GM19043 (cell line): ENCODE data around the gene MRPS31.
"Not testable (repeated sequence)": the region's sequence is repeated elsewhere in the genome, so short reads cannot be mapped to it uniquely, and the experiment has no call there.

ENCODE experiments used
- ATAC-seq: cut with Tn5 transposase; IDR thresholded peaks from one replicate; pipeline ENCODE4 v1.9.1; 2021; ENCODE audit warnings: low read depth; ENCODE audit not compliant: unreplicated experiment

MRPS31 gene

DNA sequence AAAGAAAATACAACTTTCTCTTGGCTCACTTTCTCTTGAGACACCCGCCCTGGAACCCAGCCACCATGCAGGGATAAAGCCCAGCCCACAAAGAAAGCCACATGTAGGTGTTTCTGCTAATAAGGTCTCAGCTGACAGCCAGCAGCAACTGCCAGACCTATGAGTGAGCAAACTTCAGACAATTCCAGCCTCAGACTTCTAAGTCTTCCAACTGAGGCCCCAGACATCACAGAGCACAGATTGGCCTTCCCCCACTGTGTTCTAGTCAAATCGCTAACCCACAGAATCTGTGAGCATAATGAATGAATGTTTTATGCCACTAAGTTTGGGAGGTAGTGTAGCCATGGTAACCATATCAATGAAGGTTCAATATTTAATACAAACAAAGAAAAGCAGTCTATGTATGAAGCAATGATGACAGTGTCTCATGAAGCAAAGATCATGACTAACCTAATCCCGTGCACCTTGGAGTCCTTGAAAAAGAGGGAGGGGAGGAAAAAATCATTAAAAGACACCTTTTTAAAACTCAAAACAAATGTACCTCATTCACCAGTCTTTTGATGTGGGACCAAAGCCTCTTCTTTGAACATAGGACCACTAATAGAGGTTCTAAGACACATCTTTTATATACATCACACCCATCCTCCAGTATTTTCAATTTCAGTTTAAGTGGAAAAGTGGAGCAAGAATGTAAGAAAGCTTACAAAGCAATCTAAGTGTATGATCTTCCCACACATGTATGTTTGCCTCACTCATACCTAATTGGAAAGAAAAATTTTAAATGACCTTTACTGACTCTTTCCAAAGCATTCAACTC lies 6.2 kb downstream of the MRPS31 start:
- no peak for ATAC-seq

DNA sequence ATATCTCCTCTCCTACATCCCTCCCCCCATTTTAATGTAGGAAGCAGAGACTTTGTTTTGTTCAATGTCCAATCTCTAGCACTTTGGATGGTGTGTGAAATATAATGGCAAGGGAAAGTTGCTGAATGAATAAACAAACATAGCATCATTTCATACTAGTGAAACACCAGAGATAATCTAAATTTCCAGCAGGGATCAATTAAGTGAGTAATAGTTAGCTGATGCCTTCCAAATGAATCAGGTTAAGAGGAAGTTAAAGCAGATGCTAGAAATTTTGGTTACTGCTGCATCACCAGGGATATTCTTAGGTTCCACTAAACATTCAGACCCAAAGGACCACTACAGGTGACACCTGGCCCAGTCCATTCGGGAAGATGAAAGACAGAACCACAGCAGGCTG lies 8.1 kb downstream of the MRPS31 start:
- no peak for ATAC-seq

DNA sequence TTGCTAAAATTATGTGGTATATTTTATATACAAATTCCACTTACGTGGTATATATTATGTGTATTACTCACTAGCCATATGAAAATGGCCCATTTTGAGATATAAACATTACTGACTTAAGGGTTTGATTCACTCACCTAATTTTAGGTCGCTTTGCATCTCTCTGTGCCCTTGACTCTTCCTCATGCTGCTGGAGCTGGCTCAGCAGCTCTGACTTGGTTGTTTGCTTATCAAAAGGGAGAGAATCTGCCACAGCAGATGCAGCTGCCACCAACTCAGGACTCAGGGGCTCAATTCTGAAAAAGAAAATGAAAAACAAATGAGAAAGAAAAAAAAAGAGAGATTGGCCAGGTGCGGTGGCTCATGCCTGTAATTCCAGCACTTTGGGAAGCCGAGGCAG lies 12.2 kb downstream of the MRPS31 start:
- ATAC-seq, result no peak

DNA sequence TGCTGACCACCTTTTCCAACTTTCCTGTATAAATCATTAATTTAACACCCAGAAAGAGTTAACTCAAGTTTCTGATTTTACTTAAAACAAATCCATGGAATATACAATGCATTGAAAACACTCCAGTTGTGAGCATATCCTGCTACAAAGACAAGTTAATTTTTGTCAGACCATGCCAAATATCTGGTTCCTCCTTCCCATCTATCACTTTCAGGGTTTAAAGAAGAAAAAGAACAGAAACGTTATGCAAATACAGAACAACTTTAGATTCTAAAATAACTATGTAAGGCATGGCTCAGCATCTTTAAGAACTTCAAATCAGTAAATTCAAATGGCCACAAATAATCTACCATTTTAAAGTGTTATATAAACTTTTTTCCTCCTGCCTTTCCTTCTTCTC lies 14.9 kb downstream of the MRPS31 start:
- peak; percentile 44 for ATAC-seq

DNA sequence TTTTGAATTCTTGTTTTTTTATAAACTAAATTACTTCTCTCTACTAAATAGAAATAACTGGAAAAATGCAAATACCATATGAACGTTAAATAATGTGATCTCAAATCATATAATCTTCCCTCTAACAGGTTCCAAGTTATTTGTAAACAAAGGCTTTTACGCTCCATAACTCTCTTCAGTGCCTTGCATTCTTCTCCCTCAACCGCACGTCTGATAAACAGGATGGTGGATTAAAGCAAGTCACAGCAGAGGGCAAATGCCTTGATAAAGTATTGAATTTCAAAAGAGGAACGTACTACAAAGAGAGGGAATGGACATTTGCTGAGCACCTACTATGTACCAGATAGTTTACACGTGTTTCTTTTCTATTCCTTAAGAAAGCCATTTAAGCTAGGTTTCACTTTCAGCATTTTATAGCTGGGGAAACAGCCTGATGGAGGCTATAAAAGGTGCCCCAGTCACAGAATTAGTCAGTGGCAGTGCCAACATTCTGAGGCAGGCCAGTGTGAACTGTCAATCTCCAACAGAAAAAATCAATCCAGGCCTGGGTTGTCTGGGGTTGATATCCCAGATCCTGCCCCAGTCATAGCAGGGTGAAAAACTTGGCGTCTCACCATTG lies 15.8 kb downstream of the MRPS31 start:
- ATAC-seq, result no peak

DNA sequence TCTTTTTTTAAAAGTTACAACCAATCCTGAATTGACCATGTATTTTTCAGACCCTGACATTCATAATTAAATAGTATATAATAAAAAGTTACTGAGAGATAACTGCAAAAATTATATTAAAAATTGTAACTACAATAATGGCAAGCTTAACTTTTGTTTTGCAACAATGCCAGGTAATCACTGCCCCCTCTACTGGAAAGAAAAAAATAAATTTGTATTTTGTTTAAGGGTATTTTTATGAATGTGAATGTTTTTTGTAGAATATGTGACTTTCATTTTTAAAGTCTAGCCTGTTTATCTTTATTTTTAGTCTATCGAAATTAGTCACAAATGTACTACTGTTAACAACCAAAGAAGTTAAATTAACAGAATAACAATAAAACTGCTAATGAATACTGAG lies 21.7 kb downstream of the MRPS31 start:
- no peak for ATAC-seq

DNA sequence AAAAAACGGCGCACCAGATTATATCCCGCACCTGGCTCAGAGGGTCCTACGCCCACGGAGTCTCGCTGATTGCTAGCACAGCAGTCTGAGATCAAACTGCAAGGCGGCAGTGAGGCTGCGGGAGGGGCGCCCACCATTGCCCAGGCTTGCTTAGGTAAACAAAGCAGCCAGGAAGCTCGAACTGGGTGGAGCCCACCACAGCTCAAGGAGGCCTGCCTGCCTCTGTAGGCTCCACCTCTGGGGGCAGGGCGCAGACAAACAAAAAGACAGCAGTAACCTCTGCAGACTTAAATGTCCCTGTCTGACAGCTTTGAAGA lies 35.8 kb downstream of the MRPS31 start:
- ATAC-seq, result not testable (repeated sequence)

DNA sequence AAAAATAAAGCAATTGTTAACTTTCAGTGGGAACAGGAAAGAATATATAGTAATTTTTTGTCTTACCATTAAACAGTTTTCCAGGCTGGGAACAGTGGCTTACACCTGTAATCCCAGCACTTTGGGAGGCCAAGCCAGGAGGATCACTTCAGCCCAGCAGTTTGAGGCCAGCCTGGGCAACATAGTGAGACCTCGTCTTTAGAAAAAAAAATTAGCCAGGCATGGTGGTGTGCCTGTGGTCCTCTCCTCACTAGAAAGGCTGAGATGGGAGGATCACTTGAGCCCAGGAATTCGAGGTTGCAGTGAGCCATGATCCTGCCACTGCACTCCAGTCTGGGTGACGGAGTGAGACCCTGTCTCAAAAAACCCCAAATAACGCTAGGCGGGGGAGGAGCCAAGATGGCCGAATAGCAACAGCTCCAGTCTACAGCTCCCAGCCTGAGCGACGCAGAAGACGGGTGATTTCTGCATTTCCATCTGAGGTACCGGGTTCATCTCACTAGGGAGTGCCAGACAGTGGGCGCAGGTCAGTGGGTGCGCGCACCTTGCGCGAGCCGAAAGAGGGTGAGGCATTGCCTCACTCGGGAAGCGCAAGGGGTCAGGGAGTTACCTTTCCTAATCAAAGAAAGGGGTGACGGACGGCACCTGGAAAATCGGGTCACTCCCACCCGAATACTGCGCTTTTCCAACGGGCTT lies 36.3 kb downstream of the MRPS31 start:
- not testable (repeated sequence) for ATAC-seq

DNA sequence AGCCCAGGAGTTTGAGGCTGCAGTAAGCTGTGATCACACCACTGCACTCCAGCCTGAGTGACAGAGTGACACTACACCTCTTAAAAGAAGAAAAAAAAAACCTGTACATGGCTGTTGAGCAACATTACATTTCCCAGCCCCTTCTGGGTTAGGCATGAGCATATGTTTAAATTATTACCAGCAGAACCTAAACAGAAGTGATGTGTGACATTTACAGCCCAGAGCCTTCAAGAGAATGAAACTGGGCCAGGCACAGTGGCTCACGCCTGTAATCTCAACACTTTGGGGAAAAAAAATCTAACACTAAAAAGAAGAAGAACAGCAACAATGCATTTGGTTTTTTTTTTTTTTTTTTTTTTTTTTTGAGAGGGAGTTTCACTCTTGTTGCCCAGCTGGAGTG lies 38.3 kb downstream of the MRPS31 start:
- ATAC-seq, result no peak

DNA sequence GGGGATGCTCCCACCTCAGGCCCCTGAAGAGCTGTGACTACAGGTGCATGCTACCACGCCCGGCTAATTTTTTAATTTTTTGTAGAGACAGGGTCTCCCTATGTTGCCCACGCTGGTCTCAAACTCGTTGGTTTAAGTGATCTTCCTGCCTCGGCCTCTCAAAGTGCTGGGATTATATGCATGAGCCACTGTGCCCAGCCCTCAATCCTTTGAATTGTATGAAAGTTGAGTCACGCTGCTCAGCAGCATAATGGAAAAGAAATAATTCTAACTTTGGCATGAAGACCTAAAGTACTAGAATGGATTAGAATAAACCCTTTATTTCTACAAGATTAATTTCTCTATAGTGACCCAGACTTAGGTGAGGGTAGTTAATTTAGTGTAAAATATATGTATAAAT lies 42.4 kb downstream of the MRPS31 start:
- ATAC-seq, result no peak

DNA sequence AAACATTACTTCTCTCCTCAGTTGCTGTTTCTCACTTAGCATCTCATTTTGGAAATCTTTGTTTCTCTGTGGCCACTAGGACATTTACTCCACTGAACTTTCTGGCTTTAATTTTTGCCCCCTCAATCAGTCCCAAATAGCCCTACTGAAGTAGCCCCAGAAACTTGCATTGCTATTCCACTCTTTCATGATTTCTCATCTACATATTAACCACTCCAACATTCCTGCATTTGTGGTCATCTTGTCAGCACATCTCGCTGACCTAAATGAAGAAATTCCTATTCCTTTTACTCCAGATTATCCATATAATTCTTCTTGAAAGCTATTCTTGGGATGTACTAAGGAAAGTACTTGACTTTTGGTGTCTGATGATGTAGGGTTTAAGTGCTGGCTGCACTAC lies 56.6 kb downstream of the MRPS31 start:
- not testable (repeated sequence) for ATAC-seq

DNA sequence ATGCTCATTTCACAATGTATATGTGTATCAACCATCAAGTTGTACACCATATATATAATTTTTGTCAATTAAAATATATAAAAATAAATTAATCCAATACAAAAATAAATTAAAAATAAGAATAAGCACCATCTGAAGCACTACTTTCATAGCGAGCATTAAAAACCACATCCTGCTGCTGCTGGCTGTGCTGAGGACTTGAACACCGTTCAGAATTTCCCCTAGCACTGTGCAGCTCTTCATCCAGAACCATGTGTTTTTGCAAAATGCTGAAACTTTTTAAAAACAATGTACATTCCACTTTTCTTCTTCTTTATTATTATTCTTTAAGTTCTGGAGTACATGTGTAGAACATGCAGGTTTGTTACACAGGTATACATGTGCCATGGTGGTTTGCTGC lies 64.6 kb downstream of the MRPS31 start:
- no peak for ATAC-seq

DNA sequence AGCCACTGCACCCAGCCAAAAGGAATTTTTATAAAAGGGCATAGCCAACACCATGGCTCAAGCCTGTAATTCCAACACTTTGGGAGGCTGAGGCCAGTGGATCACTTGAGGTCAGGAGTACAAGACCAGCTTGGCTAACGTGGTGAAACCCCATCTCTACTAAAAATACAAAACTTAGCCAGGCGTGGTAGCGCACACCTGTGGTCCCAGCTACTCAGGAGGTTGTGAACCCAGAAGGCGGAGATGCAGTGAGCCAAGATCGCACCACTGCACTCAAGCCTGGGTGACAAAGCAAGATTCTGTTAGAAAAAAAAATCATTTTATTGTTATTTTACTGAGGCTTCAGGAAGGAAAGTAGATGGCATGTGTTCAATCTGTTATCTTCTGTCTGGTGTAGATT lies 73.3 kb downstream of the MRPS31 start:
- peak; percentile 72 for ATAC-seq

DNA sequence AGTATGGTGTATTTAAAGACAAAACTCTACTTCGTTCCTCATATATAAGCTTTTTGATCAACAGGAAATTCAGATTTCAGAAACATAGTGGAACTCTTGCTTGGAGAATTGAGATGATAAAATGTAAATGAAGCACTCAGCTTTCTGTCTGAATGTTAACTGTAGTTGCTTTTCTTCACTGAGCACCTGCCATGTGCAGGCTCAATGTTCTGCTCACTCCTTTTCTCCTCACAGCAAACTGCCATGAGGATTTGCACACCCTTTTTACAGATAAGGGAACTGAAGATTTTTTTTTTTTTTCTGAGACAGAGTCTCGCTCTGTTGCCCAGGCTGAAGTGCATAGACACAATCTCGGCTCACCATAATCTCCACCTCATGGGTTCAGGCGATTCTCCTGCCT lies 76.6 kb downstream of the MRPS31 start:
- ATAC-seq, result no peak

DNA sequence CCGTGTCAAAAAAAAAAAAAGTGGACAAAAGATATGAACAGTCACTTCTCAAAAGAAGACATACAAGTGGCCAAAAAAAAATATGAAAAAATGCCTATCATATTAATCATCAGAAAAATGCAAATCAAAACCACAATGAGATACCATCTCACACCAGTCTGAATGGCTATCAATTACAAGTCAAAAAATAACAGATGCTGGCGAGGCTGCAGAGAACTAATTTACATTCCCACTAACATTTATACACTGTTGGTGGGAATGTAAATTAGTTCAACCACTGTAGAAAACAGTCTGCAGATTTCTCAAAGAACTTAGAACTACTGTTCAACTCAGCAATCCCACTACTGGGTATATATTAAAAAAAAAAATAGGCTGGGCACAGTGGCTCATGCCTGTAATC lies 78.0 kb downstream of the MRPS31 start:
- ATAC-seq, result no peak

DNA sequence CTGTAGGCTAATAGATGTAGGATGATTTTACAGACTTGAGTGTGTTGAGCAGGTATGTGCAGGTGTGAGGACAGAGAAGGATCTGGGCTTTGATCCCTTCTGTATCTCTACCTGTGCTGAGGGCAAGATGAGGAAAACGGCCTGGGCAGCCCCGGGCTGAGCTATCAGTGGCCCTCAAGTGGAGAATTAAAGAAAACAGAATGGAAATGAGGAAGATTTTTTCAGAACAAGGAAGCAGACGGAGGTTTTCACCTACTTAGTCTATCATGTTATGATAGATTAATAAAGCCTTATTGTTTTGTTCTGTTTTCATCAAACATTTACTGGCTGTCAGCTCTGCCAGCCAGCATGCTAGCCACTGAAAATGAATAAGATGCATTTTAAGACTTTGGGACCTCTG lies 82.2 kb downstream of the MRPS31 start:
- no peak for ATAC-seq

DNA sequence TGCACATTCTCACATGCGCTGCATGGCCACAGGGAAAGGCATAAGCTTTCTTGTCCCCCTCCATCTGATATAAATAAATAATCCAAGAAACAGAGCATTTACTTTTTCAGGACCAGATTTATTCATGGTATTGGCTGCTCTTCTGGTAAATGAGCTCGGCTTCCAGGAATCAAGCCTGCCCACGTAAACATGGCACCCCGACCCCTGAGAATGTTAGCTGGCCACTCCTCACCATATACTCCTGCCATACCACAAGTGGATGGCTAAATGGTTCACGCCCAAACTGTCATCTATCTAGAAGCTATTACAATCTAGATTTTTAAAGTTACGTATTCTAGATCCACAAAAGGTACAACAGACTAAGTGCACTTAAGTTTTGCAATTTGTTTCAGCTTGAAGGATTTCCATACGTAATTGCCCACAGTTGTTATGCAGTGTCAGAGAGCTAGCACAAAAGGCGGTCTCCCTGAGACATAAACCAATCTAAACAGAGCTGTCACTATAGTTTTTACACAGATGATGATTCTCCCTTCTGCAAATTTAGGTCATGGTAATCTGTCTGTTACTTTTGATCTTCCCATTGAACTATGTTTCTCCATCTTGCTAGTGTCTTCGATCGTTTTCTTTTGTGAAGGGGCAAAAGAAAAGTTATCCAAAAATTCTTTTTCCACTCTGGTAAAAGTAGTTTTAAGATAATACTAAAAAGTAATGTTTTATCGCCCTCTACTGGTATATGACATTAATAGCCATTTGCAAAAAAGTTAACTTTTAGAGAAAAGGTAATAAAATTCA lies 88.3 kb downstream of the MRPS31 start:
- no peak for ATAC-seq

DNA sequence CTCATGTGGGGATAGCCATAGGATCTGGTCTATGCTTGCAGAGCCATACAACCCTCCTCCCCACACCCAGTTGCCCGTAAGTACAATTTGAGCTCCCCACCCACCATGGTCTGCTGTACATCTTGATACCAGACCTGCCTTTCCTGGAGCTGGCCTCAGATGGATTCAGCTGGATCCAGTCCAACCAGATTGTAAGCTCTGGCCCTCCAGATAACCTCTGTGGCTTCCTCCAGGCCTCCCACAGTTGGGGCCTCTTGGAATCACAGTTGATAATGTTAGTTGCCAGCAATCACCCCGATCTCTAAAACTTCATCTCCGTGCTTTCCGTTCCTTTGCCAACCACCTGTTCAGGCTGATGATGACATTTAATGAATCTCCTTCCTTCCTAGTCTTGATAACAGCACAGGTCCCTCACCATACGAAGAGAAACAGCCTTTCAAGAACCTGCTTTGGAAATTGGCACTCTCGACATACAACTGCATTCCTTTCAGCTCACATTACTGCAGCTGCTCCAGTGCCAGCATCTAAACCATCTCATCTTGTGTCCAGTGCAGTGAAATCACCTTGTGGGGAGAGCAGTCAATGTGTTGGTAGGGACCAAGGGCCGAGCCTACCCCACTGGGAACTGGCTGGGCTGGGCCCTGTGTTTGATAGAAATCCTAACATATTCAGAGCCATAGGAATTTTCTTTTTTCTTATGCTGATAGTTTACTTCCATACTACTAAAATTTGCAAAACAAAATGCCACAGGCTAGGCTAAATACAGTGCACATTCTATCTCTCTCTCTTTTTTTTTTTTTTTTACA lies 89.4 kb downstream of the MRPS31 start:
- ATAC-seq, result no peak

DNA sequence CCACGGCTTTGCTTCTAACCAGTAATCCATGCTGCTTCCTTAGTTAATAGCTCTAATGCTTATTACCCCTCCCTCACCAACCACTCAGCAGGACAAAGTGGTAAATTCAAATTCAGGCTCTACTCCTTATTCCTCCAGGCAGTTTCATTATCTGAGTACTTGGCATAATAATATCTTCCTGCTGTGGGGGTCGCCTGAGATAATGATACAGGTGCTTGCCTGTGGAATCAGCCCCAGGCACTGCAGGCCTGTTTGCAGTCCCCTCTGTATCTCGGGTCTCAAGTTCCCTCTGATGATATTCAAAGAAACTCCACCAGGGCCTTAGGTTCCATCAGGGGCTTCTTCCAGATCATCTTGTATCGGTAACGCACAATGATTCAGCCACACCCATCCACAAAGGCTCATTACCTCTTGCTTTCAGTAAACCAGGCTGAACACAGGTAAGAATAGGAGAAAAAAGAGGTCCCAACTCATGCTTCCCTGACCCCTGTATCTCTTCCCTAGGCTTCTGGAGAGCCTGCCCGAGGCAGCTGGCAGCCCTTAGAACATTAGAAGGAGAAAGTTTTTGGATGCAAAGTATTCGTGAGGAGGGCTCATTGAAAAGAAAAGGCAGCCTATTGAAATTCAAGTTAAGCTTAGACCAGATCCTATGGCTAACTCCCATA lies 90.2 kb downstream of the MRPS31 start:
- ATAC-seq, result no peak

DNA sequence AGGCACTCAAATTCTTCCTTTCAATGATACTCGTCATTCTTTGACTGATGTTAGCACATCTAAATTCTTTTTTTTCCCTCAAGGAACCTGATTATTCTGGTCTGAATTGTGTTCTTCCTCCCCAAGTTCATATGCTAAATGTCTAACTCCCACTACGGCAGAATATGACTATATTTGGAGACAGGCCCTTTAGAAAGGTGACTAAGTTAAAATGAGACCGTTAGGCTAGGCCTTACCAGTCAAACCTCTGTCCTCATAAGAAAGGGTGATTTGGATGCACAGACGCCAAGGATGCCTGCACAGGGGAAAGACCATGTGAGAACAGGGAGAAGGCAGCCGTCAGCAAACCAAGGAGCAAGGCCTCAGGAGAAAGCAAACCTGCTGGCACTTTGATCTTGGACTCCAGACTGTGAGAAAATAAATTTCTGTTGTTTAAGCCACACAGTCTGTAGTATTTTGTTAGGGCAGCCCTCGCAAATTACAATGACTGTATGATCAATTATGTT lies 91.5 kb downstream of the MRPS31 start:
- ATAC-seq, result no peak
